Measurements from ENCODE around the gene NPHP4.

- no peak for TF ChIP-seq FOSL1 (IDR thresholded peaks at IDR 0.05; ENCODE audit: low read depth)
- no peak for TF ChIP-seq YY1 (IDR thresholded peaks at IDR 0.05; ENCODE audit: extremely low read depth, insufficient replicate concordance, low read depth, low read length)
- TF ChIP-seq CTCF (IDR thresholded peaks at IDR 0.05 in 2 of 3, conservative IDR thresholded peaks at IDR 0.05 in 1 of 3; ENCODE audit: borderline replicate concordance in 1 of 3, insufficient read depth in 1 of 3, low read depth in 2 of 3, low read length in 2 of 3), result no peak
- no peak for TF ChIP-seq CBX3 (IDR thresholded peaks at IDR 0.05; ENCODE audit: low read depth)
- no peak for TF ChIP-seq REST (IDR thresholded peaks at IDR 0.05; ENCODE audit: low read depth)
- TF ChIP-seq POLR2A (IDR thresholded peaks at IDR 0.05; ENCODE audit: borderline replicate concordance, extremely low read depth, insufficient read depth, insufficient read length), result no peak
- no peak for TF ChIP-seq ZNF274 (IDR thresholded peaks at IDR 0.05; ENCODE audit: low read depth, low read length)
- no peak for TF ChIP-seq EZH2 (IDR thresholded peaks at IDR 0.05)
Observed at GRCh38 chr1:5926686-5927435, 65.4 kb downstream of the NPHP4 start.
